ENCODE data around the gene IDI1.

The IDI1 gene

DNA sequence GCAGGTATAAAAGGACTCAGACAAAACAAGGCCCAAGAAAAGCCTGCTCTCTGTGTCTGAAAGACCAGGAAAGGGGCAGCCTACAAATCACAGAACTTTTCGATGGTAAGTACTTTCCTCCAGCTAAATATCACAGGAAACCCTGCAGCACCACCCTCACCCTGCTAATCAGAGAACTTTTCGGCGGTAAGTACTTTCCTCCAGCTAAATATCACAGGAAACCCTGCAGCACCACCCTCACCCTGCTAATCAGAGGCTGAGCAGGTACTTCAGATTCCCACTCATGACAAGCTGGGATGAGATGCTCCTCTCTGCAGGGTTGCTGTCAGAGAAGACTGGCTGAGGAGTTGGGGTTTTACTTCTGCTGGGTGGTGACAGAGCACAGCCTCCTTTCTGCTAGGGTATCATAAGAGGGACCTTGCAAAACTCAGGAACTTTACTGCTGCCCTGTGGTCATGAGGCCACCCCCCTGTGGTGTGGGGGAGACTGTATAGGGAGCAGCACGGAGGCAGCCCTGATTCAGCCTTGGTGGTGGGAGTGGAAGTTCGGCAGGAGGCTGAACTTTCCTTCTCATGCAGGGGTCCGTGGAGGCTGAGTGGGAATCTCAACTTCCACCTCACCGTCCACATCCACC is 14.4 kb upstream of the IDI1 start:
- in situ Hi-C loops (cut with MboI; ENCODE audit: low pct_unique_long_range_greater_than_20kb, low sequenced_read_pairs, unreplicated experiment): no loop called here
- no peak for DNase-seq (ENCODE audit: low spot score)
- TF ChIP-seq, protein P1, sequence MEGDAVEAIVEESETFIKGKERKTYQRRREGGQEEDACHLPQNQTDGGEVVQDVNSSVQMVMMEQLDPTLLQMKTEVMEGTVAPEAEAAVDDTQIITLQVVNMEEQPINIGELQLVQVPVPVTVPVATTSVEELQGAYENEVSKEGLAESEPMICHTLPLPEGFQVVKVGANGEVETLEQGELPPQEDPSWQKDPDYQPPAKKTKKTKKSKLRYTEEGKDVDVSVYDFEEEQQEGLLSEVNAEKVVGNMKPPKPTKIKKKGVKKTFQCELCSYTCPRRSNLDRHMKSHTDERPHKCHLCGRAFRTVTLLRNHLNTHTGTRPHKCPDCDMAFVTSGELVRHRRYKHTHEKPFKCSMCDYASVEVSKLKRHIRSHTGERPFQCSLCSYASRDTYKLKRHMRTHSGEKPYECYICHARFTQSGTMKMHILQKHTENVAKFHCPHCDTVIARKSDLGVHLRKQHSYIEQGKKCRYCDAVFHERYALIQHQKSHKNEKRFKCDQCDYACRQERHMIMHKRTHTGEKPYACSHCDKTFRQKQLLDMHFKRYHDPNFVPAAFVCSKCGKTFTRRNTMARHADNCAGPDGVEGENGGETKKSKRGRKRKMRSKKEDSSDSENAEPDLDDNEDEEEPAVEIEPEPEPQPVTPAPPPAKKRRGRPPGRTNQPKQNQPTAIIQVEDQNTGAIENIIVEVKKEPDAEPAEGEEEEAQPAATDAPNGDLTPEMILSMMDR (IDR thresholded peaks at IDR 0.05; ENCODE audit: extremely low read depth, insufficient read depth, missing control alignments): no peak

DNA sequence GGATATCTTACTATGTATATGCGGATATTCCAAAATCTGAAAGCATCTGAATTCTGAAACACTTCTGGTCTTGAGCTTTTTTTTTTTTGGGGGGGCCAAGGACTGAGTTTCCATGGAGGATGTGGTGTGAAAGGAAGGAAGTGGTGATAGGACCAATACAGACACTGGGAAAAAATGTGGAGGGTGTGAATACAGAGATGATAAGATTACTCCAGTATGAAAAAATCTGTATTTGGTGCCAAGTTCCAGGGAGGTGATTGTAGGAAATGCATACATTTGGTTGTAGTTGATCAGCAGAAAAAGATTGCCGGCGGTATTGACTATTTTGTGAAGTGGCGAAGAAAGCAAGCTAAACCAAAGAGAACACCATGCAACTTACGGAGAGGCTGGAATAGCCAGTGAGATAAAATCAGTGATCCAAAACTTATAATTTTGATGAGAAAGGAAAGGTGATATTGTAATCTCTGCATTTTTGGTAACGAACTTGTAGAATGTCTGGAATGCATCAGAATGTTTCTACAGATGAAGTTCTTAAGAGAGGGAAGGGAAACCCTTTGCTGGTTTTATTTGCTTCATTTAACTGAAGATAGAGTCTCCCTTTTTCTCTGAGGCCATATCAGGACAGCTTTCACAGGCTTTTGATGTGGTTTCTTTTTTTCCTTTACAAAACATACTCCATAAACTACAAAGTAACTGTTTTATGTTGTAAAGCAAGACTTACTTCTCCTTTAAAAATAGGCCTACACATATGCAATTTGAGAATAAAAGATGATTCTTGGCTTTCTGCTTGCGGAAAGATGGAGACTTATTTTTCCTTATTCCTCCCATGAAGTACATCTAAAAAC is 13.2 kb upstream of the IDI1 start:
- DNase-seq (ENCODE audit: low spot score): no peak
- in situ Hi-C loops (cut with MboI; ENCODE audit: low pct_unique_long_range_greater_than_20kb, low sequenced_read_pairs, unreplicated experiment): no loop called here
- TF ChIP-seq, protein P1 (IDR thresholded peaks at IDR 0.05; ENCODE audit: extremely low read depth, insufficient read depth, missing control alignments): no peak

DNA sequence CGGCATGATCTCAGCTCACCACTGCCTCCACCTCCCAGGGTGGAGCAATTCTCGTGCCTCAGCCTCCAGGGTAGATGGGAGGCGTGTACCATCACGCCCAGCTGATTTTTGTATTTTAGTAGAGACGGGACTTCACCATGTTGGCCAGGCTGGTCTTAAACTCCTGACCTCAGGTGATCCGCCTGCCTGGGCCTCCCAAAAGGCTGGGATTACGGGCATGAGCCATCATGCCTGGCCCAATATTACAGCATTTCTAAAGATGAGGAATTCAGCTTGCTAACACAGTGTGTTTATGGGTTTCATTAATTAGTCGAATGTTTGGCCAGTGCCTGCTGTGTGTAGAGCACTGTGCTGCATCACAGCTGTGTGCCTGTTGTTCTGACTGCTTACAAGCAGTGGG is 11.0 kb upstream of the IDI1 start:
- DNase-seq (ENCODE audit: low spot score): no peak
- TF ChIP-seq, protein P1 (IDR thresholded peaks at IDR 0.05; ENCODE audit: extremely low read depth, insufficient read depth, missing control alignments): no peak
- in situ Hi-C loops (cut with MboI; ENCODE audit: low pct_unique_long_range_greater_than_20kb, low sequenced_read_pairs, unreplicated experiment): no loop called here

DNA sequence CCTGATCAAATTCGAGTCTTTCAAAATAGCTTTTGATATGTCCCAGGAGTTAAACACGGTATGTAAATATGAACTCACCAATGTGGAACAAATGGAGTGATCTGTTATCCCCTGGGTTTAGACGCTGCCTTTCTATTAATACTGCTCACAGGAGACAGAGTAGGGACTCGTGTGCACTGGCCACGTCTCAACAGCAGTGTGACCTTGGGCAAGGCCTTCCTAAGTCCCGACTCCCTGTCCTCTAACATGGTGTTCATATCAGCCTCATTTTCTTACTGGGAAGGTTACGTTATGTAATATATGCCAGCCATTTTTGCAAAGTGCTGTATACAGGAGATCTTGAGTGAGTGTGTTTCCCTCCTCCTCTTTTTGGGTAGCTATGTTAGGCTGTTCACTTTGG is 9.1 kb upstream of the IDI1 start:
- no peak for DNase-seq (ENCODE audit: low spot score)
- TF ChIP-seq, protein P1 (IDR thresholded peaks at IDR 0.05; ENCODE audit: extremely low read depth, insufficient read depth, missing control alignments): no peak
- in situ Hi-C loops (cut with MboI; ENCODE audit: low pct_unique_long_range_greater_than_20kb, low sequenced_read_pairs, unreplicated experiment): no loop called here

GRCh38 chr10:1057106-1057657 is 8.3 kb upstream of the IDI1 start:
- peak; percentile 37 for DNase-seq (ENCODE audit: low spot score)
- in situ Hi-C loops (cut with MboI; ENCODE audit: low pct_unique_long_range_greater_than_20kb, low sequenced_read_pairs, unreplicated experiment): no loop called here
- TF ChIP-seq, protein P1 (IDR thresholded peaks at IDR 0.05; ENCODE audit: extremely low read depth, insufficient read depth, missing control alignments): no peak

DNA sequence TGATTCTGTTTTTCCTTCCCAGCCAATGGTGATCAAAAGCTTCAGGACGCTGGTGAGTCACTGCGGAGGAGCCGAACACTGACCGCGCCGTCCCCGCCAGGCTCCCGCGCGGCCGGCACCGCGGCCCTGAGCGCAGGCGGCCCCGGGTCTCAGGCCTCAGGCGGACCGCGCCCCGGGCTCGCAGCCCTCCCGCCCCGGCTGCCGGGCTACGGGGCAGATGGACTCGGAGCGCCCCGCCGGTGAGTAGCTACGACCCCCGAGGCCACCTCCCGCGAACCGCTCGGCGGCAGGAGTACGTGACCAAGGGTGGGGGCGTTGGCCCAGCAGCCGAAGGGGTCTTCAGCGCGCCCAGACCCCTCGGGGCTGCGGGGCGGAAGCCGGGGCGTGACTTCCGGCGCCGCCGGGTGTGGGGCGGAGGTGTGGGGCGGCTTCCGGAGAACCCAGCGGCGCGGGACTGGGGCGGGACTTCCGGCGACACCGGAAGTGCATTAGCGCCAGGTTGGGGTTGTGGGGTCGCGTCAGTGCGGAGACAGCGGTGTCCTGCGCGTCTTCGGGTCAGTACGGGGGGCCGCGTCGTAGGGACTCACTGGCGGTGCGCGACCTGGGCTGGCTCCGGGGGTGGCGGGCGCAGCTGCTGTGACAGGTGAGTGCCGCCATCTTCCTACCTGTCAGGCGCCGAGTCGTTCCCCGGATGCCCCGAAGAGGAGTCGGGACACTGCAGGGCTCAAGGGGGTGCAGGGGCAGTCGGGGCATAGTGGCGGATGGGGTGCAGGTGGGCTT is 7.6 kb upstream of the IDI1 start, which contains the start of gene WDR37:
TSS of gene WDR37 (plus strand) at position 60 of the 780 bp plus-strand sequence. CDS start 15,771 bp downstream, outside the sequence.
- in situ Hi-C loops (cut with MboI; ENCODE audit: low pct_unique_long_range_greater_than_20kb, low sequenced_read_pairs, unreplicated experiment): no loop called here
- peak; percentile 97 for DNase-seq (ENCODE audit: low spot score)
- TF ChIP-seq, protein P1 (IDR thresholded peaks at IDR 0.05; ENCODE audit: extremely low read depth, insufficient read depth, missing control alignments): no peak

Data from GM13977 (cell line).